SK-N-SH treated with all-trans-retinoic acid at 6 μM for 48 hours (cell line): ENCODE results near the gene ARID5B.

Source experiments
- ATAC-seq: fragments of 200-7000 bp; cut with Tn5 transposase; 3 replicates; pipeline ENCODE4 v1.9.1; 2020; ENCODE audit warnings: mild to moderate bottlenecking, moderate library complexity
- BACH2 ChIP-seq: fragments of 250-450 bp; sonication (Bioruptor Pico); IDR thresholded peaks from 2 replicates; pipeline ENCODE4 v1.9.0; 2021; ENCODE audit warnings: mild to moderate bottlenecking, borderline replicate concordance
- CSDC2 ChIP-seq: fragments of 250-450 bp; sonication (Bioruptor Pico); IDR thresholded peaks from 2 replicates; pipeline ENCODE4 v1.5.0; 2020; ENCODE audit warnings: mild to moderate bottlenecking, moderate library complexity
- ESRRG ChIP-seq: fragments of 250-450 bp; sonication (Bioruptor Pico); IDR thresholded peaks from 2 replicates; pipeline ENCODE4 v1.6.1; 2021; ENCODE audit warnings: mild to moderate bottlenecking
- GLIS3 ChIP-seq: fragments of 250-450 bp; sonication (Bioruptor Pico); IDR thresholded peaks from 2 replicates; pipeline ENCODE4 v1.5.0; 2020; ENCODE audit warnings: mild to moderate bottlenecking, moderate library complexity
- PPARA ChIP-seq: fragments of 250-450 bp; sonication (Bioruptor Pico); IDR thresholded peaks from 2 replicates; pipeline ENCODE4 v1.5.0; 2020; ENCODE audit warnings: mild to moderate bottlenecking, borderline replicate concordance
- RARB ChIP-seq: fragments of 250-450 bp; sonication (Bioruptor Pico); IDR thresholded peaks from 2 replicates; pipeline ENCODE4 v1.8.0; 2021; ENCODE audit warnings: mild to moderate bottlenecking, moderate library complexity
- SNAI2 ChIP-seq: fragments of 250-450 bp; sonication (Bioruptor Pico); IDR thresholded peaks from 2 replicates; pipeline ENCODE4 v1.5.0; 2020; ENCODE audit warnings: mild to moderate bottlenecking, moderate library complexity
- TOX ChIP-seq: fragments of 250-450 bp; sonication (Bioruptor Pico); IDR thresholded peaks from 2 replicates; pipeline ENCODE4 v1.8.0; 2021; ENCODE audit warnings: mild to moderate bottlenecking, moderate library complexity, borderline replicate concordance
- ZC3H10 ChIP-seq: fragments of 250-450 bp; sonication (Bioruptor Pico); IDR thresholded peaks from 2 replicates; pipeline ENCODE4 v1.5.1; 2021; ENCODE audit warnings: mild to moderate bottlenecking, moderate library complexity
- ZFP3 ChIP-seq: fragments of 250-450 bp; sonication (Bioruptor Pico); IDR thresholded peaks from 2 replicates; pipeline ENCODE4 v1.5.0; 2020; ENCODE audit warnings: mild to moderate bottlenecking, moderate library complexity
- ZFP30 ChIP-seq: fragments of 450-650 bp; formaldehyde crosslinking; IDR thresholded peaks from 2 replicates; pipeline ENCODE4 v1.5.0; 2022; ENCODE audit warnings: mild to moderate bottlenecking, moderate library complexity
- ZNF70 ChIP-seq: fragments of 450-650 bp; formaldehyde crosslinking; IDR thresholded peaks from 2 replicates; pipeline ENCODE4 v1.5.0; 2020; ENCODE audit warnings: mild to moderate bottlenecking, moderate library complexity
- ZNF8 ChIP-seq: fragments of 450-650 bp; formaldehyde crosslinking; IDR thresholded peaks from 2 replicates; pipeline ENCODE4 v1.5.0; 2020; ENCODE audit warnings: mild to moderate bottlenecking, moderate library complexity
- TF ChIP-seq, protein P1 (sequence below): fragments of 250-450 bp; sonication (Bioruptor Pico); IDR thresholded peaks from 2 replicates; pipeline ENCODE4 v1.8.0; 2021; ENCODE audit warnings: low read depth, mild to moderate bottlenecking, moderate library complexity, borderline replicate concordance
- TF ChIP-seq, protein P2 (sequence below): fragments of 250-450 bp; sonication (Bioruptor Pico); IDR thresholded peaks from 2 replicates; pipeline ENCODE4 v1.5.1; 2020; ENCODE audit warnings: low read depth, mild to moderate bottlenecking, moderate library complexity
- TF ChIP-seq, protein P3 (sequence below): fragments of 250-450 bp; sonication (Bioruptor Pico); IDR thresholded peaks from 2 replicates; pipeline ENCODE4 v1.8.0; 2020; ENCODE audit warnings: mild to moderate bottlenecking, moderate library complexity, borderline replicate concordance
- TF ChIP-seq, protein P4 (sequence below): fragments of 250-450 bp; sonication (Bioruptor Pico); IDR thresholded peaks from 2 replicates; pipeline ENCODE4 v1.5.1; 2021; ENCODE audit warnings: mild to moderate bottlenecking, moderate library complexity

The ARID5B gene

DNA sequence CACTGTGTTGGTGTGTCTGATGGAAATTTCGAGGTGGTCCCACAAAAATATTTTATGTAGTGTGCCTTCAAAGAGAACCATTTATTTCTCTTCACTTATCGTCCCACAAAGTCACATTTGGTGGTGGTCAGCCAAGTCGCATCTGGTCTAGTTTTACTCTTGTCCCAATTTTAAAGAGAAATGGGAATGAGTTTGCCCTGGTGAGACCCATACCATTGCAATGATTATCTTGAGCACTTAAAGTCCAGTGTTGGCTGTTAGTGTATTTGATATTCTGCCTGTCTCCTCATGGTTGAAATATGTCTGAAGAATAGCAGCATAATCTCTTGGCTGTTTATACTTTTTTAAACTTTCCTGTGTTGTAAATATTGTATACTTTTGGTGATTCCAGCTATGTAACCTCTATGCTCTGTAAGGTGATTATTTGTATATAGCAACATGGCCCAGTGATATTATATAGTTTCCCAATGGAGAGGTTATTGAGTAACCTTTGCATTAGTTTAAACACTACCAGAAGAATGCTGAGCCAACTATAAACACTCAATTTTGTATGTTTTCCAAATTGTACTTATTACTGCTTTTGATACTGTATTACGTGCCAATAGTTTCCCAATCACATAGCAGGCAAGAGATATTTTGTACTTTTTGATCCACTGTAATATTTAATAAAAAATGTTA is 194.9 kb downstream of the ARID5B start (continued):
- TF ChIP-seq, protein P1, sequence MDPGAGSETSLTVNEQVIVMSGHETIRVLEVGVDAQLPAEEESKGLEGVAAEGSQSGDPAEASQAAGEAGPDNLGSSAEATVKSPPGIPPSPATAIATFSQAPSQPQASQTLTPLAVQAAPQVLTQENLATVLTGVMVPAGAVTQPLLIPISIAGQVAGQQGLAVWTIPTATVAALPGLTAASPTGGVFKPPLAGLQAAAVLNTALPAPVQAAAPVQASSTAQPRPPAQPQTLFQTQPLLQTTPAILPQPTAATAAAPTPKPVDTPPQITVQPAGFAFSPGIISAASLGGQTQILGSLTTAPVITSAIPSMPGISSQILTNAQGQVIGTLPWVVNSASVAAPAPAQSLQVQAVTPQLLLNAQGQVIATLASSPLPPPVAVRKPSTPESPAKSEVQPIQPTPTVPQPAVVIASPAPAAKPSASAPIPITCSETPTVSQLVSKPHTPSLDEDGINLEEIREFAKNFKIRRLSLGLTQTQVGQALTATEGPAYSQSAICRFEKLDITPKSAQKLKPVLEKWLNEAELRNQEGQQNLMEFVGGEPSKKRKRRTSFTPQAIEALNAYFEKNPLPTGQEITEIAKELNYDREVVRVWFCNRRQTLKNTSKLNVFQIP: no peak
- TF ChIP-seq CSDC2 (CRISPR knock-in tag) (no peak), RARB (CRISPR knock-in tag) (no peak), ZNF70 (CRISPR knock-in tag) (no peak)
- TF ChIP-seq, protein P2, sequence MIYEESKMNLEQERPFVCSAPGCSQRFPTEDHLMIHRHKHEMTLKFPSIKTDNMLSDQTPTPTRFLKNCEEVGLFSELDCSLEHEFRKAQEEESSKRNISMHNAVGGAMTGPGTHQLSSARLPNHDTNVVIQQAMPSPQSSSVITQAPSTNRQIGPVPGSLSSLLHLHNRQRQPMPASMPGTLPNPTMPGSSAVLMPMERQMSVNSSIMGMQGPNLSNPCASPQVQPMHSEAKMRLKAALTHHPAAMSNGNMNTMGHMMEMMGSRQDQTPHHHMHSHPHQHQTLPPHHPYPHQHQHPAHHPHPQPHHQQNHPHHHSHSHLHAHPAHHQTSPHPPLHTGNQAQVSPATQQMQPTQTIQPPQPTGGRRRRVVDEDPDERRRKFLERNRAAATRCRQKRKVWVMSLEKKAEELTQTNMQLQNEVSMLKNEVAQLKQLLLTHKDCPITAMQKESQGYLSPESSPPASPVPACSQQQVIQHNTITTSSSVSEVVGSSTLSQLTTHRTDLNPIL (CRISPR knock-in tag): no peak
- TF ChIP-seq, protein P3, sequence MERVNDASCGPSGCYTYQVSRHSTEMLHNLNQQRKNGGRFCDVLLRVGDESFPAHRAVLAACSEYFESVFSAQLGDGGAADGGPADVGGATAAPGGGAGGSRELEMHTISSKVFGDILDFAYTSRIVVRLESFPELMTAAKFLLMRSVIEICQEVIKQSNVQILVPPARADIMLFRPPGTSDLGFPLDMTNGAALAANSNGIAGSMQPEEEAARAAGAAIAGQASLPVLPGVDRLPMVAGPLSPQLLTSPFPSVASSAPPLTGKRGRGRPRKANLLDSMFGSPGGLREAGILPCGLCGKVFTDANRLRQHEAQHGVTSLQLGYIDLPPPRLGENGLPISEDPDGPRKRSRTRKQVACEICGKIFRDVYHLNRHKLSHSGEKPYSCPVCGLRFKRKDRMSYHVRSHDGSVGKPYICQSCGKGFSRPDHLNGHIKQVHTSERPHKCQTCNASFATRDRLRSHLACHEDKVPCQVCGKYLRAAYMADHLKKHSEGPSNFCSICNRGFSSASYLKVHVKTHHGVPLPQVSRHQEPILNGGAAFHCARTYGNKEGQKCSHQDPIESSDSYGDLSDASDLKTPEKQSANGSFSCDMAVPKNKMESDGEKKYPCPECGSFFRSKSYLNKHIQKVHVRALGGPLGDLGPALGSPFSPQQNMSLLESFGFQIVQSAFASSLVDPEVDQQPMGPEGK (CRISPR knock-in tag): no peak

DNA sequence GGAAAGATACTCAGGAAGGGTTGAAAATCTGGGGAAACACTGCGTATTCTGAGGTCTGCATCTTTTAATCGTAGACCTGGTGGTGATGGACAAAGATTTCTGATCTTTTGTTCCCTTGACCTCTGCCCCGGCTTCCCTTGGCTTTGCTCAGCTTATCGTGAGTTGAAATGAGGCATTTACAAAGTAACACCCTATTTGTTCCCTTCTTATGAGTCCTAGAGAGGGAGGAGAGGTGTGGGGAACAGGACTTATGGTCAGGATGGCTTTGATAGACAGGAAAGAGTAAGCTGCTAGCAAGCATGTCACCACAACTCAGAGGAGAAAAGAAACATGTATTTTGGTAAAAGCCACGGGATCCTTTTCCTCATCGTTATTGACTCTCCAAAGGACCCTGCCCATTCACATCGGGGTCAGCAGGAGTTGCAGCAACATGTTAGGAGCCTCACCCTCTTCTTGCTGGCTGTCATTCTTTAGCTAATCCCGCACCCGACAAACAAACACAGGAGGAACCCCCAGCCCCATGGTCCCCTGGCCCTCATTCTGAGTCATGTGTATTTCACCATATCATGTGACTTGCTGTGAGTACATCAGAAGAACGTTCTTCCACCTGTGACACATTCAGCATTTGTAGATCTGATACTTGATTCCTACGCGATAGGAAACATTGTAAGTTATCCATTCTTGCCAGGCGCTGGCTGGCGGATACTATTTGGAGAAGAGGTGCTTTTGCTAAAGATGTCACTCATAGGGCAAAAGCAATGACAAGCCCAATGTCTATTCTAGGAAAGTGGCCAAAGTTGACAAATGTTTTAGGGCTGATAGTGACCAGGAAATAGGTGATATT is 197.0 kb downstream of the ARID5B start:
- ATAC-seq: no peak
- TF ChIP-seq, protein P2 (CRISPR knock-in tag): no peak
- TF ChIP-seq, protein P1: no peak
- TF ChIP-seq, protein P4, sequence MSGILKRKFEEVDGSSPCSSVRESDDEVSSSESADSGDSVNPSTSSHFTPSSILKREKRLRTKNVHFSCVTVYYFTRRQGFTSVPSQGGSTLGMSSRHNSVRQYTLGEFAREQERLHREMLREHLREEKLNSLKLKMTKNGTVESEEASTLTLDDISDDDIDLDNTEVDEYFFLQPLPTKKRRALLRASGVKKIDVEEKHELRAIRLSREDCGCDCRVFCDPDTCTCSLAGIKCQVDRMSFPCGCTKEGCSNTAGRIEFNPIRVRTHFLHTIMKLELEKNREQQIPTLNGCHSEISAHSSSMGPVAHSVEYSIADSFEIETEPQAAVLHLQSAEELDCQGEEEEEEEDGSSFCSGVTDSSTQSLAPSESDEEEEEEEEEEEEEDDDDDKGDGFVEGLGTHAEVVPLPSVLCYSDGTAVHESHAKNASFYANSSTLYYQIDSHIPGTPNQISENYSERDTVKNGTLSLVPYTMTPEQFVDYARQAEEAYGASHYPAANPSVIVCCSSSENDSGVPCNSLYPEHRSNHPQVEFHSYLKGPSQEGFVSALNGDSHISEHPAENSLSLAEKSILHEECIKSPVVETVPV (CRISPR knock-in tag): no peak

DNA sequence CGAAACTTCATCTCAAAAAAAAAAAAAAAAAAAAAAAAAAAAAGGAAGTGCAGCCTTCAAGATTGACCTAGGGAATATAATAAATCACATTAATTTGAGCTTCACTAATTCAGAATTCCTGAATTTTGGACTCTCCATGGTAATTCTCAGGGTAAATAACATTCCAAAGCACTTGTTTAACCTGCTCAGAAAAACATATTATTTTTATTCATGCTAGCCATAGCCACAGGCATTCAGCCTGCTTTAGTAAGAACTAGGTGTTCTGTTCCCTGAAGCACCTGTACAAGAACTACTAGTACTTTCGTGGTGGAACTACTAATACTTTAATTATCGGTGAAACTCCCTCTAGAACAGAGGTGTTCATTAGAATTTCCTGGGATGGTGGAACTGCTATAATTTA is 197.8 kb downstream of the ARID5B start:
- no peak; the same call in 2 of the 3 replicates for ATAC-seq
- TF ChIP-seq PPARA (CRISPR knock-in tag) (no peak), SNAI2 (CRISPR knock-in tag) (no peak), ZFP3 (no peak)
- TF ChIP-seq, protein P3 (CRISPR knock-in tag): no peak

DNA sequence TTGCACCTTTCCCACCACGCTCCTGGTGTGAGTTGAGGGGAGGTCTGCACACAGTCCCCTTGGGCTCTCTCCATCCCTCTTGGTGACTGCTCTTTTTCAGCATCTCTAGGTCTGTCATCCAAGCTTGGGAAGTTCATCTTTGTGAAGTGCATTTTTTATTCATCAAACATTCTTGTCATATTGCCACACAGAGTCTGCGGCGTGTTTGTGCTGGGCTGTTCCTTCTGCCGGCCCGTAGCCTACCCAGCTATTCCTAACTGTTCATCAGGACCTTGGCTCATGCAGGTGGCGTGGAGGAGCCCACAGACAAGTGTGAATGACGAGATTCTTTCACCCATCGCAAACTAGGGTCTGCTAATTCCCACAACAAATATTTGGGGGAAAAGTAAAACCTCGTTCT is 202.4 kb downstream of the ARID5B start:
- ATAC-seq: no peak
- TF ChIP-seq PPARA (CRISPR knock-in tag) (no peak), ZFP30 (no peak), BACH2 (CRISPR knock-in tag) (no peak), GLIS3 (CRISPR knock-in tag) (no peak), ESRRG (CRISPR knock-in tag) (no peak), ZNF8 (CRISPR knock-in tag) (no peak), ZC3H10 (CRISPR knock-in tag) (no peak), TOX (CRISPR knock-in tag) (no peak), ZFP3 (no peak), RARB (CRISPR knock-in tag) (no peak)
- TF ChIP-seq, protein P1: no peak
